8988T (cell line): Measurements from ENCODE around the gene LHPP.

Experiments
- DNase-seq: peaks from one replicate; pipeline ENCODE4 v3.0.0; 2011

The LHPP gene

GRCh38 chr10:124500757-124501156, 39.1 kb downstream of the LHPP start:
- DNase-seq = no peak

GRCh38 chr10:124504711-124505110, 43.1 kb downstream of the LHPP start:
- no peak for DNase-seq

GRCh38 chr10:124505279-124505678, 43.7 kb downstream of the LHPP start:
- DNase-seq = no peak

GRCh38 chr10:124508070-124508667, 46.5 kb downstream of the LHPP start:
- DNase-seq = no peak

GRCh38 chr10:124508907-124509454, 47.4 kb downstream of the LHPP start:
- no peak for DNase-seq

- DNase-seq = no peak
Measured at GRCh38 chr10:124509880-124510632, 48.4 kb downstream of the LHPP start.

- no peak for DNase-seq
Measured at GRCh38 chr10:124510759-124511158, 49.1 kb downstream of the LHPP start.

- no peak for DNase-seq
Measured at GRCh38 chr10:124511205-124512039, 49.8 kb downstream of the LHPP start.

- no peak for DNase-seq
Measured at GRCh38 chr10:124512040-124512428, 50.4 kb downstream of the LHPP start.

- no peak for DNase-seq
Measured at GRCh38 chr10:124512600-124512999, 51.0 kb downstream of the LHPP start.

GRCh38 chr10:124515244-124515970, 53.8 kb downstream of the LHPP start:
- DNase-seq = no peak

- no peak for DNase-seq
Measured at GRCh38 chr10:124516181-124516580, 54.6 kb downstream of the LHPP start.

- DNase-seq = no peak
Measured at GRCh38 chr10:124516746-124517397, 55.2 kb downstream of the LHPP start.

GRCh38 chr10:124517461-124517860, 55.8 kb downstream of the LHPP start:
- DNase-seq = no peak

GRCh38 chr10:124517931-124518330, 56.3 kb downstream of the LHPP start:
- no peak for DNase-seq

- no peak for DNase-seq
Measured at GRCh38 chr10:124518366-124518765, 56.7 kb downstream of the LHPP start.

GRCh38 chr10:124520558-124521428, 59.2 kb downstream of the LHPP start:
- DNase-seq = no peak

GRCh38 chr10:124521429-124521871, 59.8 kb downstream of the LHPP start:
- DNase-seq = no peak

GRCh38 chr10:124522131-124522932, 60.7 kb downstream of the LHPP start:
- DNase-seq = no peak
